ENCODE results near the gene SERPINE3. TPM values are rescaled to one million over a fixed set of nuclear protein-coding genes. Genes with fewer than 3 reads are reported as not detected.

The SERPINE3 gene
- polyA plus RNA-seq, 4 donors, result 0.06 TPM; not detected in 3

Other genes with a start within 250 kb of the SERPINE3 start
- gene C13orf42, start 228.4 kb upstream of the SERPINE3 start, polyA plus RNA-seq, result not detected
- 1 to 10 TPM in 1 of 4 donors, under 1 TPM in 2, not detected in 1; 0.22 to 1.8 (median 0.41) TPM for gene FAM124A, start 117.3 kb upstream of the SERPINE3 start, polyA plus RNA-seq
- 10 to 100 TPM in 2 of 4 donors, 1 to 10 TPM in 2; 8.9 to 23.8 (median 12.3) TPM for gene INTS6, start 113.3 kb downstream of the SERPINE3 start, polyA plus RNA-seq
- gene WDFY2, start 244.8 kb downstream of the SERPINE3 start, polyA plus RNA-seq, result 1 to 10 TPM in 2 of 4 donors, under 1 TPM in 2; 0.81 to 5.4 (median 1.7) TPM

Data from small intestine (tissue), 4 donors.